Stimulated activated CD8-positive, alpha-beta memory T cell treated with anti-CD3 and anti-CD28 coated beads, Interleukin-4, amount 100 ng/mL, for 4 hours (primary cell): Measurements from ENCODE around the gene MAPK12.

Source experiments
- DNase-seq, 2 donors: peaks; one replicate each; pipeline ENCODE4 v3.0.0-alpha.2; 2020; ENCODE audit warnings: low read depth in 2 of 2, low spot score in 1 of 2

Gene MAPK12

DNA sequence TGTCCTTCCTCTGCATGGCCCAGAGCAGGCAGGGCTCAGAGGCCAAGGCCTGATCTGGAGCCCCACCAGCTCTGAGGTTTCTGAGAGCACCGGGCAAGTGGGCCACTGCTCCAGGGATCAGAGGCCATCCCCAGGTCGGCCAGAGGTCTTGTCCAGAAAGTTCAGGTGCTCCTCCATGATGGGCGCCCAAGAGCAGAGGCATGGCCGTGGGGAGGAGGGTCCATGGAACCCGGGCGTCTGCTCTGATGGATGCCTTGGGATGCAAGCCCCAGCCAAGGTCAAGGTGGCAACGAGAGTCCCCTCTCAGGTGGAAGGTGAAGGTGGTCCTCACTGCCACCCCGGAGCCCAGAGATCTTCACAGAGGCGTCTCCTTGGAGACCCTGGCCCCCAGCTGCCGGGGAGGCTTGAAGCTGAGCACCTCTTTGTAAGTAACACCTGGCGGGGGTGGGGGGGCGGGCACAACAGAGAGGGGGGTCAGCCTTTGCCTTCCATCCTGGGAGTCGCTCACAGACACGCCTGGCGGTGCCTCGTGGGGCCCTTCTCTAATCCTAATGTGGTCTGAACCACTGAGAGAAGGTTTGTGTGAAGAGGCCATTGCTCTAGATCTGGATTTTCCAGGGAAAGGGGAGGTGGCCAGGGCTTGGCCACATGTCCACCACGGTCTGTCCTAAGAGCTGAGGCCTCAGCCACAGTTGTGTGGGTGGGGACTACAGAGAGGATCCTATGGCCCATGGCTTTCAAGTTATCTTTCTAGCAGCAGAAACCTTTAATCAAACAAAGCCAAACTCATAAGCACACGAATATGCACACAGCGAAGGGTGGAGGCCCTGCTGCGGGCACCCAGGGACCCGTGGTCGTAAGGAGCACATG is 8.2 kb downstream of the MAPK12 start:
- no peak for DNase-seq

DNA sequence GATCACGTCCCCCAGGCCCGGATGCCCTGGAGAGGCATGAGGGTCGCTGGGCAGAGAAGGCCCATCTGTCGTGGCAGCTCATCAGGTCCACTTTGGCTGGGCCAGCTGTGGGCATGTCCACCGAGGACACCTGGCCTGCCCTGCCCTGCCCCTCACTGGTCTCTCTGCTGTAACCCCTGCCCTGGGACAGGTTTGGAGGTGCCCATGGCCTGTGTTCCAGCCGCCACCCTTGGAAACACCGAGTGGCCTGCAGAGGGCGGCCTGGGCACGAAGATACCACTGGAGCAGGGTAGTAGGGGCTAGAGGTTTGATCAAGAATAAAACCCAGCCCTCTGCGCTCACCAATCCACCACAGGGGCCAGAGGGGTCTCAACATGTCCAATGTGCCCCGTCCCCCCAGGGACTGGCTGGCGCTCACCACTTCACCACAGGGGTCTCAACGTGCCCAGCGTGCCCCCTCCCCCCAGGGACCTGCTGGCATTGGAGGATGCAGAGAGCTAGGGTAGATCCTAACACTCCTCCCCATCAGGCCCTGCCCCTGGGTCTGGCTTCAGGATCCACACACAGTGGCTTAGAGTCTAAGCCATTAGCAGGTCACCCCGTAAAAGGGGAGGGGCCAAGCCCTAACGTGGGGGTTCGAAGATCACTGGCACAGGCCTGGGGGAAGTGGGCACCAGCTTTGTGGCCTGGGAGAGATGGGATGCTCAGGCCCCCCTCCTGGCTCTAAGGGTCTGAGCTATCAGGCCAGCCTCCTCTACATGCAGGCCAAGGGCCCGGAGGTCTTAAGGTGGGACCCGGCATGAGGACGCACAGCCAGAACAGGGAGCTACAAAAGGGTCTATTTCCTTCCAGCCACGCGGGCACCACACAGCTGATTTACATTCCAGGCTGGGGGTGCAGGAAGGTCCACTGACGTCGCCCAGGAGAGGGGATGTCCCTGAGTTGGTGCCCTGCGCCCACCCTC is 9.1 kb downstream of the MAPK12 start:
- DNase-seq: peak; percentile 50 to 56

DNA sequence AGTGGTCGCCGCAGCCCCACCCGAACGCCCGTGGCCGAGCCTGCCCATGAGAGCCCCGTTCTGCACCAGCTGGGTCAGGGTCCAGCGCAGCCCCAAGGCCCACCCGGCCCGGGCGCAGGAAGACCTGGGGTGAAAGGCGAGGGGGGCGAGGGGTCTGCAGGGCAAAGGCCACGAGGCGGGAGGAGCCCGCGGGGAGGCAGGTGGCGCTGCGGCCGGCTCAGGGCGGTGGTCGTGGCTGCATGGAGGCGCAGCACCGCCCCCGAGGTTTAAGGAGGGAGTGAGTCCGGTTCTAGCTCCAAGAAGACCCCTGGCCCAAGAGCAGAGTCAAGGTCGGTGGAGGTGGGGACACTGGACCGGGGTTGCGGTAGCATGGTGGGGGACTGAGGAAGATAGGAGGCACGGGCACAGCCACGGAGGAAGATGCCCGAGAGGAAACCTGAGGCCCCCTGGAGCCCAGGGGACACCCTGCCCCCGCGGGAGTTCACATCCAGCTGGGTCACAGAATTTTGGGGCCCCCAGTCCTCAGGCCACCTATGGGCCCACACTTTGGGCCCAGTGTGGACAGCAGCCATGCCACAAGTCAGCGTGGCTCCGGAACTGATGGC is 9.9 kb downstream of the MAPK12 start:
- no peak for DNase-seq

DNA sequence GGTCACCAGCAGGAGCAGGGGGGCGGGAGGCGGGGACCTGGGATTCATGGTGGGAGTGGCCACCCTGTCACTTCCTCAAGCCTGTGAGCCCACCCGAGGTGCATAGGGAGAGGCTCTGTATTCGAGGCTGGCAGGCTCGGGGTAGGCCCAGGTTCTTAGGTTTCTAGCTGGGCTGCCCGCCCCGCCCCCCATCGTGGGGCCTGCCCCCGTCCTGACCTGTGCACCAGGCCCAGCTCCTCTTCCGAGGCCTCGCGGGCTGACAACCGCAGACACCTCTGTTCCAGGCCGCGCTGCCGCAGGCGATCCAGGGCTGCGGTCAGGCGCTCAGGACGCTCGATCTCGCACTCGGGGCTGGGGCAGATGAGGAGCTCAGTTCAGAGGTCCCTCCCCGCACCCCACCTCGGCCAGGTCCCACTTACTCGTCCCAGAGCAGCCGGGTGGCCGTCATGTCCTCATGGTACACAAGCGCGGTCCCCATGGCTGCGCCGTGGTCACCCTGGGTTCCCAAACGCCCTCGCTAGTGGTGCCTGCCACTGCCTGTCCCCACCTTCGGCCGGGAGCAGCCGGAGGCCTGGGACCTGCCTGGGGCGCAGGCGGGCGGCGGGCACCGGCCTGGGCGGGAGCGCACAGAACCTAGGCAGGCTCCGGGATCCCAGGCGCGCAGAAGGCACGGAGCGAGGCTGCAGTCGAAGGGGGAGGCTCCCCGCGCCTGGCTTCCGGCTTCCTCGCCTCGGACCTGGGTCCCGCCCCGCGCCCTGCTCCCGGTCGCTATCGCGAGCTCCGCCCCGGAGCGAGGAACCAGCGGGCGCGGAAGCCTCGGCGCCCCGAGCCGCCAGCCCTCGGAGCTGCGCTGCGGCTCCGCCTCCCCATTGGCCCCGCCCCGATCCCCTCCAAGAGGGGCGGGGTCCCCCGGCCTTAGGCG is 10.7 kb downstream of the MAPK12 start, which contains the start of gene HDAC10:
HDAC10 (minus strand) TSS at position 711 of the 922 bp plus-strand sequence; CDS start at position 478, 233 bp downstream.
- DNase-seq: peak; percentile 22 to 55

DNA sequence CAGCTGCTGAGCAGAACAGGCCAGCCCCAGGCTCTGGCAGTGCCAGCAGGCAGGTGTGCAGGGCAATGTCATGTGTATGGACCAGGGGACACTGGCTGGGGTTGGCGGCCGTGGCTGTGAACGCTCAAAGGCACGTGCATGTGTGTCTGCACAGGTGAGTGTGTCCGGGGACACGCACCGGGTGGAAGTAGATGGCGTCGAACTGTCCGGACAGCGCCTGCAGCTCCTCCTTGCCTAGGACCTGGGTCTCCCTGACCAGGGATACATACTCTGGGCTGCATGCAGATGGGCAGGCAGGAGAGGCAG is 11.3 kb downstream of the MAPK12 start:
- DNase-seq: no peak

GRCh38 chr22:50249341-50250248 is 11.9 kb downstream of the MAPK12 start:
- no peak for DNase-seq

- DNase-seq: no peak
Observed at GRCh38 chr22:50248196-50249081, 13.0 kb downstream of the MAPK12 start.

DNA sequence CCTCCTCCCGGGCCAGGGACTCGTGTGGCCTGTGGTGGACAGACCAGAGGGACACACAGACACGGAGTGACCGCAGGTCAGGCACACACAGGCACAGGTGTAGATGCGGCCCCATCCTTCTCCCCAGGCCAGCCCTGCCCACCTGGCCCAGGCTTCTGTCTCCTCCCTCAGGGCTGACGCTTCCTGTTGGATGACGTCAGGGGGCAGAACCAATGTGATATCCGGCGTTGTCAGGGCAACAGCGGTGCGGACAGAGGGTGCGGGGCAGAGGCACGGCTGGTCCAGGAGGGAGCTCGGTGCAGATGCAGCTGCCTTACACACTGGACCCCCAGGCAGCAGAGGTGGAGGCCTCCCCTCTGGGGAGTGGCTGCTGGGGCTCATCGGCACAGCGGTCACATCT is 13.7 kb downstream of the MAPK12 start:
- no peak for DNase-seq

DNA sequence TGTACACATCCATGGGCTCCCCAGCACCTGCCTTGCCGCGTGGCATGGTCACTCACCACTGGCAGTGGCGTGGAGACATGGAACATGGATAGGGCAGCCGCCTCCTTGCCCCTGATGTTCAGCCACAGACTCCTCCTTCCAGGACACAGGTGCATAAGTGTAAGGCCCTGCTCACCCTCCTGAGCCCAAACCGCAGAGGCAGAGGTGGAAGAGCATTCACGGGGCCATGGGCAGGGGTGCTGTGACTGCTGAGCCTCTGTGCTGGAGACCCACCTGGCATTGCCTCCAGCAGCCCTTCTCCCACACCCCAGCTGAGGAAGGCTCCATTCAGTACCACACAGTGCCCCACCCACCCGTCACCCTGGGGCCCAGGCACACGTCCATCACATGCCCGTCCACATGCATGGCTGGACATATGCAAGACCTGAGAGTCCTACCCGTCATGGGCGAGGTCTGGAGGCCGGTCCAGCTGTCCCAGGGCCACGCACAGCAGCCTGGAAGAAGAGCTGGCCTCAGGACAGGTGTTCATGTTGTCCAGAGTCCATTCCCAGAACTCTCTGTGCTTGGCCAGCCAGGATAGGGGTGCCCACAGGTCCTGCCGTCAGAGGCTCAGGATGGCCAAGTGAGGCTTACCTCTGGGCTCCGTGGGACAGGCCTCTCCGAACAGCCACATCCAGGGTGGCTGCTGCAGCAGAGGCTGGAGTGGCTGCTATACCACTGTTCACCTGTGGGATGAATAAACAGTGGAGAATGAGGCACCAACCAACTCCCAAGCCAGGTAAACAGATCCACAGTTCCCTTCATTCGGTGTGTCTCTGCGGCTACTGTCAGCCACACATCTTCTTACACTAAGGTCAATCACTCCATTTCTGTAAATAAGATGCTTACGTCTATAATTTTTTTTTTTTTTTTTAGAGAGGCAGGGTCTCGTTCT is 15.0 kb downstream of the MAPK12 start:
- DNase-seq: no peak

DNA sequence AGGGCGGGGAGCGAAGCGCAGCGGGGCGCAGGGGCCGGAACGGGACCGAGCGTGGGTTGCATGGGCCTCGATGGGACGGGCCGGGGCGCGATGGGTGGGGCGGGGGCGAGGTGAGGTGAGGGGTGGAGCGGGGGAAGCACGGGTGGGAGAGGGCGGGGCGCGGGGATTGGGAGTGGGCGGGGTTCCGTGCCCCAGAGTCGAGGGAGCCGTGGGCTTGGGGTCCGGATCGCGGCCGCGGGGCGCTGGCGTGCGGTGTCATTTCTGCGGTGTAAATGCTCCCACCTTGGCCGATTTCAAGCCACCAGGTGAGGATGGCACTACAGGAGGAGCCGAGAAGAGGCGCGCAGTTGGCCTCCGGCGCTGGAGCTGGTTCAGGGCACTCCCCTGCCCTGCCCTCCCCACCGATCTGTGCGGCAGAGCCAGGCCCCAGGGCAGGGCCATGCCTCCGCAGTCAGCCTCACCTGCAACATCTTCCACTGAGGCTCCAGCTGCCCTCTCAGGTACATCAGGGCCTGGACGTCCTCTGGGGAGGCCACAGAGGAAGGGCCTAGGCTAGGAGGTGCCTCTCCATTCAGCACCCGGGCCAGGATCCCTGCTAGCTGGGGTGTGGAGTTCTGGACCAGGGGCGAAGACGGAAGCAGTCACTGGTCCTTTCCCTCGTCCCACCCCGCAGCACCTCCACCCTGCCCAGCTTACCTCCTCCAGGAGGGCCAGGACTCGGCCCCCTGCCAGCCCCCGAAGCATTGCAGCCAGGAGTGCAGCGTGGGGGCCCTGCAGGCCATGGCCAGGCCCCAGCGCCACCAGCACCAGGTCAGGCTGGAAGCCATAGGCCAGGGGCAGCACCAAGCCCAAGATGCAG is 16.0 kb downstream of the MAPK12 start:
- no peak for DNase-seq

DNA sequence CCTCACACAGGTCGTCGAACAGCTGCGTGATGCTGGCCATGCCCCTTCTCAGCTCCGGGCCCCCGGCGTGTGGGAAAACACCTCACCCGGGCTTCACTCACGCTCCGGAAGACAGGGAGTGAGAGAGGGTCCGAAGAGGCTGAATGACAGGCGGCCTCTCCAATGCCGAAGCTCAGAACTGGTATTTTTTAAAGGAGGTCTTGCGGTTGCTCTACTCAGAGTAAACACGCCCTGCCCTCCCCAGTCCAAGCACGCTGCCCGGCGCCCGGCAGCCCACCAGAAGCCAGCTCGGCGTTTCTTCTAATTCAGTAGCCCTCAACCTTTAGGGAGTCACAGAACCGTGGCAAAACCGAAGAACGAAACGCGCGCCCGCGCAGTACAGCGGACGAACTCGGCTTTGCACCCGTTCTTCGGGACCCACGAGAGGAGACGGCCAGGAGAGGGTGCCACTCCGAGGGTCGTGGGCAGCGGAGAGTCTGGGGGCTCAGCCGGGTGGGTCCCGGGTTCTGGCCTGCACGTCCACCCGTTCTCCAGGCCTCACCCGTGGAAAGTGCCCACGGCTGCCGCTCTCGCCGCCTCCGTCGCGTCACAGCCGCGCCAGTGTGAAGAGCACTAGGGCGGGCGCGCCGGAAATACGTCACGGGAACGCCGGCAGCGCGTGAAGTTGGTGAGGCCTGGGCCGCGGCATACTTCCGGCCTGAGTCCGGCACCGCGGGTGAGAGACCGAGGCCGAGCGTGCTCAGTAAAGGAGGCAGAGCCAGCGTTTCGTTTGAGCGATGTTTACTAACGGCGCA is 16.9 kb downstream of the MAPK12 start, which contains the start of gene TUBGCP6:
TUBGCP6 (minus strand) TSS at position 604 of the 794 bp plus-strand sequence; CDS start at position 40, 564 bp downstream.
- DNase-seq: peak; percentile 83 to 88

DNA sequence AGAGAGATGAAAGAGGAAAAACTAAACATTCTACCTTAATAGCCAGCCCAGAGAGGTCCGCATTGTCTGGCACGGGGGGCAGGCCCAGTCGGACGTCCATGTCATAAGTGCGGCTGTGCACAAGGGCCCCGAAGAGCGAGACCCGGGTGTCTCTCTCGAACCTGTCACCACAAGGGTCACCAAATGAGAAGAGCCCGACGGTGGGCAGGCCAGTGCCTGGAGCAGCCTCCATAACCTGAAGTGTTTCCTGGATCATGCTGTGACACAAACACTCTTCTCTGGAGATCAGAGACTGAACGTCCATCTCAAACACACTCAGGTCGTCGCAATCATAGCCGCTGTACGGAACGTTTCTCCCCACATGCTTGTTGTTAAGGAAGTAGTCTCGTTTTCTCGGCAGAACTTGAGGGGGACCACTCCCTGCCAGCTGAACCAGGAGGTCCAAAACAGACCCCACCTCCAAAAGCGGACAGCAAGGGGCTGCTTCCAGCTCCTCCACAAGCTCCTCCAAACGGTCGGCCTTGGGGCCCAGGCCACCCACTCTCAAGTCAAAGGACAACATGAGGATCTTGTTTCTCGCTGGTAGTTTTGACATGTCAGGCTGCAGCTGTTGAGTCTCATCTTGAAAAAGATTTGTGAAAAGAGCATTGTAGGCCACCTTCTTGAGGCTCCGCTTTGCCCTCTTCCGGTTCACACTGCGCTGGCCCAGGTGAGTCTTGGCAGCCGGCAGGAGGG is 17.6 kb downstream of the MAPK12 start:
- no peak for DNase-seq

GRCh38 chr22:50242406-50242949 is 19.0 kb downstream of the MAPK12 start:
- no peak for DNase-seq

DNA sequence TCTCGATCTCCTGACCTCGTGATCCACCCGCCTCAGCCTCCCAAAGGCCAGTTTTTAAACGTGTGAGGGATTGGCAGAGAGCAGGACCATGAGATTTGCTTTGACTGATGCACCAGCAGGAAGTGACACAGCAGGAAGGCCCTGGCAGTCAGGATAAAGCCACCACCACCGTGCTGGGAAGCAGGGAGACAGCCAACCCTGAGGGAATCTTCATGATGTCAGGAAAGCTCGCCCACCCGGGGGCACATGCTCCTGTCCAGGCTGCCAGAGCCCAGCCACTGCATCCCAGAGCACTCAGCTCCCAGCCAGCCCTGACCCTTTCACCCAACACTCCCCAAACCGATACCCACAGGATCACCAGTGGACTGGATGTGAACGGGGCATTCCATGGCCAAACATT is 22.7 kb downstream of the MAPK12 start:
- no peak for DNase-seq
